Endothelial cell of umbilical vein (primary cell): ENCODE results near the gene GRIK1. TPM values are rescaled to one million over a fixed set of nuclear protein-coding genes. Genes with fewer than 3 reads are reported as not detected.

ENCODE experiments used
- BruUV-seq: library from RNA; stranded (reverse); fragments of 400-500 nt; replicated peaks from 2 replicates; lab custom pipeline; 2021; lab: Mats Ljungman, UMichigan
- CTCF ChIA-PET: fragments of 300-600, 350-600 bp; sonication (Branson Sonifier 250); formaldehyde crosslinking; loops from one replicate; lab custom pipeline; 2021; ENCODE audit warnings: antibody characterized with exemption, inconsistent platforms; lab: Charles Lee
- POLR2A ChIA-PET: fragments of 300-600, 350-600 bp; sonication (Branson Sonifier 250); formaldehyde crosslinking; loops from one replicate; lab custom pipeline; 2021; ENCODE audit warnings: antibody characterized with exemption, inconsistent platforms; lab: Charles Lee
- DNase-seq: peaks from one replicate; pipeline ENCODE4 v3.0.0-alpha.2; 2011; ENCODE audit warnings: low read depth, low spot score
- FAIRE-seq: peaks from 2 replicates; lab custom pipeline; 2011; peaks lifted over from hg19 to GRCh38; lab: Jason Lieb, UNC
- H2AFZ ChIP-seq: 2 replicates; pipeline ENCODE4 v1.6.0; 2012; ENCODE audit warnings: low read depth, low read length, control low read depth, inconsistent platforms
- H3K27ac ChIP-seq: 2 replicates; pipeline ENCODE4 v1.5.1; 2011; ENCODE audit warnings: low read depth, mild to moderate bottlenecking, control low read depth, low read length, moderate library complexity; ENCODE audit not compliant: insufficient read depth
- H3K27me3 ChIP-seq, 2 experiments: 2 replicates each; pipeline versions ENCODE4 v1.6.0 to v1.6.1; 2011; ENCODE audit warnings: low read length in 2 of 2, mixed read lengths in 1 of 2; ENCODE audit not compliant: control insufficient read depth in 2 of 2, insufficient read depth in 2 of 2
- H3K36me3 ChIP-seq, 2 experiments: 2 replicates in 1 of 2; 3 replicates in 1 of 2; pipeline ENCODE4 v1.5.1; 2011; ENCODE audit warnings: low read length in 2 of 2, mild to moderate bottlenecking in 1 of 2, moderate library complexity in 1 of 2; ENCODE audit not compliant: control insufficient read depth in 2 of 2, insufficient read depth in 2 of 2; ENCODE audit errors: extremely low read depth in 1 of 2
- H3K4me1 ChIP-seq: 3 replicates; pipeline ENCODE4 v1.5.1; 2011; ENCODE audit warnings: mild to moderate bottlenecking, low read length; ENCODE audit not compliant: control insufficient read depth, insufficient read depth; ENCODE audit errors: extremely low read depth
- H3K4me2 ChIP-seq: 2 replicates; pipeline ENCODE4 v1.6.1; 2011; ENCODE audit warnings: low read length, control low read depth, mixed read lengths; ENCODE audit not compliant: insufficient read depth
- H3K4me3 ChIP-seq, 3 experiments: fragments of 200-600 bp in 1 of 3; sonication (generic), shearing (Covaris generic) in 1 of 3; replicated peaks in 1 of 3; 2 replicates each; pipeline ENCODE4 v1.5.1; 2011 to 2016; ENCODE audit warnings: control low read depth in 3 of 3, low read length in 3 of 3, mild to moderate bottlenecking in 2 of 3, inconsistent platforms in 1 of 3, low read depth in 1 of 3, moderate library complexity in 1 of 3; ENCODE audit not compliant: insufficient read depth in 1 of 3
- H3K79me2 ChIP-seq: 2 replicates; pipeline ENCODE4 v1.6.0; 2012; ENCODE audit warnings: low read length, inconsistent platforms; ENCODE audit not compliant: control insufficient read depth, insufficient read depth
- H3K9ac ChIP-seq: replicated peaks from 2 replicates; pipeline ENCODE3; 2011; ENCODE audit warnings: low read length, control low read depth; ENCODE audit not compliant: insufficient read depth; ENCODE audit errors: extremely low read depth
- H3K9me1 ChIP-seq: replicated peaks from 3 replicates; pipeline ENCODE4 v1.6.0; 2011; ENCODE audit warnings: mild to moderate bottlenecking, low read length; ENCODE audit not compliant: control insufficient read depth, insufficient read depth; ENCODE audit errors: extremely low read depth
- H3K9me3 ChIP-seq: replicated peaks from 2 replicates; pipeline ENCODE4 v1.5.1; 2012; ENCODE audit warnings: low read length, inconsistent platforms; ENCODE audit not compliant: control insufficient read depth, insufficient read depth
- H4K20me1 ChIP-seq: replicated peaks from 2 replicates; pipeline ENCODE3; 2011; ENCODE audit warnings: mild to moderate bottlenecking, low read length; ENCODE audit not compliant: control insufficient read depth, insufficient read depth; ENCODE audit errors: extremely low read depth
- EZH2 ChIP-seq: IDR thresholded peaks from 2 replicates; pipeline ENCODE4 v1.6.1; 2012; ENCODE audit warnings: borderline replicate concordance, low read depth, mild to moderate bottlenecking, moderate library complexity, low read length, inconsistent platforms; ENCODE audit not compliant: severe bottlenecking
- FOS ChIP-seq: IDR thresholded peaks from 2 replicates; pipeline ENCODE4 v1.6.1; 2011; ENCODE audit warnings: mild to moderate bottlenecking, low read length, moderate library complexity, borderline replicate concordance; ENCODE audit not compliant: insufficient read depth
- GATA2 ChIP-seq: IDR thresholded peaks from 2 replicates; pipeline ENCODE4 v1.7.0; 2011; ENCODE audit warnings: low read depth, mild to moderate bottlenecking, moderate library complexity, mixed read lengths, low read length; ENCODE audit not compliant: insufficient read length, insufficient read depth
- JUN ChIP-seq: IDR thresholded peaks from 2 replicates; pipeline ENCODE4 v1.6.1; 2011; ENCODE audit warnings: borderline replicate concordance, low read depth; ENCODE audit not compliant: insufficient read length, insufficient read depth
- MYC ChIP-seq: IDR thresholded peaks from one replicate; pipeline ENCODE4 v1.6.1; 2011; ENCODE audit warnings: mild to moderate bottlenecking, low read depth, low read length
- POLR2A ChIP-seq: IDR thresholded peaks from 2 replicates; pipeline ENCODE4 v1.6.1; 2012; ENCODE audit warnings: low read depth, mild to moderate bottlenecking, control low read depth, low read length
- POLR2AphosphoS5 ChIP-seq: IDR thresholded peaks from 2 replicates; pipeline ENCODE4 v1.6.1; 2012; ENCODE audit warnings: low read depth, mild to moderate bottlenecking, control low read depth, low read length, moderate library complexity; ENCODE audit not compliant: insufficient read depth
- dilution Hi-C: fragments of 300-500 bp; cut with MboI; formaldehyde crosslinking; loops from one replicate; pipeline ENCODE4 v1.15.0; 2019; ENCODE audit warnings: low sequenced_read_pairs; ENCODE audit not compliant: extremely low pct_ligation_motif_present
- intact Hi-C: fragments of 100-400 bp; cut with micrococcal nuclease; formaldehyde crosslinking; loops from one replicate; pipeline ENCODE4 v1.10.0; 2022
- polyA plus RNA-seq, 4 experiments: library from polyadenylated mRNA; depleted of rRNA in 3 of 4; stranded (reverse) in 3 of 4; unstranded in 1 of 4; fragments of >200 nt; gene quantifications; 2 replicates each; pipeline versions ENCODE4 v1.2.1 to v1.2.3, GENCODE V29; 2011 to 2012; ENCODE audit warnings: missing spikeins in 1 of 4
- total RNA-seq: library from RNA; stranded (reverse); gene quantifications from 2 replicates; pipeline ENCODE4 v1.2.3, GENCODE V29; 2021
- TF ChIP-seq, protein P1 (sequence below), 2 donors: IDR thresholded peaks; 1 replicate in 1 of 2; 2 replicates in 1 of 2; pipeline ENCODE4 v1.5.1; 2011; ENCODE audit warnings: low read length in 2 of 2, mild to moderate bottlenecking in 2 of 2, moderate library complexity in 2 of 2, control low read depth in 1 of 2, inconsistent platforms in 1 of 2, low read depth in 1 of 2; ENCODE audit not compliant: insufficient read depth in 1 of 2; ENCODE audit errors: extremely low read depth in 1 of 2
- TF ChIP-seq, protein P2 (sequence below): IDR thresholded peaks from 2 replicates; pipeline ENCODE4 v1.6.1; 2011; ENCODE audit not compliant: insufficient read depth, insufficient read length

Gene GRIK1
- total and polyA plus RNA-seq, 2 donors (not counting 3 experiments of a cell fraction or from before 2014, with no cell fraction given), result not detected

DNA sequence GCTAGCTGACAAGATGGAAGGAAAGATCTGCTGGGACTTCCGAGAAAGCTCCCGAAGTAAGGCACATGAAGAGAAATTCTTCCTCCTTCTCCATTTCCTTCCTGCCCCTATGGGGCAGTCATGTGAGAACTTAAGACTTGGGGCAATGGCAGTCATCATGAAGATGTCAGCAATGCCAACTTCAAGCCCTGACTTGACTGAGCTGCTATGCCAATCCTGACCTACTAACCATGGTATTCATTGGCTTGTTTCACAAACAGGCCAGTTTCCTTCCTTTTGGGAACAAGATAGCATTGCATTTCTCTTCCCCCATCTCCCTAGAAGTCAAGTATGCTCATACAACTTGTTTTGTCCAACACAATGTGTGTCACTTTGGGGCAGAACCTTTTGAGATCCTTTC is 25.5 kb downstream of the GRIK1 start:
- DNase-seq, result no peak
- Histone ChIP-seq H3K27ac (no peak overlapping the region), H3K4me2 (no peak overlapping the region), H3K36me3 (no peaks in the 10 kb centered on the region), H3K9me1 (no peaks in the 10 kb centered on the region), H3K9me3 (no peaks in the 10 kb centered on the region), H4K20me1 (no peaks in the 10 kb centered on the region), H3K79me2 (no peaks in the 10 kb centered on the region), H3K27me3 (no peaks in the 10 kb centered on the region), H2AFZ (no peak overlapping the region), H3K4me3 (no peak overlapping the region), H3K9ac (no peak overlapping the region), H3K4me1 (no peaks in the 10 kb centered on the region)
- no peak for FAIRE-seq
- POLR2A ChIA-PET, result no interaction called here
- dilution Hi-C loops (no loop called here), intact Hi-C loops (no loop called here)
- TF ChIP-seq, protein P1, sequence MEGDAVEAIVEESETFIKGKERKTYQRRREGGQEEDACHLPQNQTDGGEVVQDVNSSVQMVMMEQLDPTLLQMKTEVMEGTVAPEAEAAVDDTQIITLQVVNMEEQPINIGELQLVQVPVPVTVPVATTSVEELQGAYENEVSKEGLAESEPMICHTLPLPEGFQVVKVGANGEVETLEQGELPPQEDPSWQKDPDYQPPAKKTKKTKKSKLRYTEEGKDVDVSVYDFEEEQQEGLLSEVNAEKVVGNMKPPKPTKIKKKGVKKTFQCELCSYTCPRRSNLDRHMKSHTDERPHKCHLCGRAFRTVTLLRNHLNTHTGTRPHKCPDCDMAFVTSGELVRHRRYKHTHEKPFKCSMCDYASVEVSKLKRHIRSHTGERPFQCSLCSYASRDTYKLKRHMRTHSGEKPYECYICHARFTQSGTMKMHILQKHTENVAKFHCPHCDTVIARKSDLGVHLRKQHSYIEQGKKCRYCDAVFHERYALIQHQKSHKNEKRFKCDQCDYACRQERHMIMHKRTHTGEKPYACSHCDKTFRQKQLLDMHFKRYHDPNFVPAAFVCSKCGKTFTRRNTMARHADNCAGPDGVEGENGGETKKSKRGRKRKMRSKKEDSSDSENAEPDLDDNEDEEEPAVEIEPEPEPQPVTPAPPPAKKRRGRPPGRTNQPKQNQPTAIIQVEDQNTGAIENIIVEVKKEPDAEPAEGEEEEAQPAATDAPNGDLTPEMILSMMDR (IDR thresholded peaks at IDR 0.05; ENCODE audit: extremely low read depth in 1 of 2, insufficient read depth in 1 of 2, low read depth in 1 of 2, low read length in 2 of 2), result no peak
- no peak for TF ChIP-seq JUN
- TF ChIP-seq MYC, result no peak
- TF ChIP-seq, protein P2, sequence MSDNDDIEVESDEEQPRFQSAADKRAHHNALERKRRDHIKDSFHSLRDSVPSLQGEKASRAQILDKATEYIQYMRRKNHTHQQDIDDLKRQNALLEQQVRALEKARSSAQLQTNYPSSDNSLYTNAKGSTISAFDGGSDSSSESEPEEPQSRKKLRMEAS, result no peak
- no peak for TF ChIP-seq GATA2
- no peak for TF ChIP-seq EZH2
- no peak for TF ChIP-seq FOS
- no peak for TF ChIP-seq POLR2AphosphoS5
- TF ChIP-seq POLR2A, result no peak
- no TSS peak for BruUV-seq
- CTCF ChIA-PET, result no interaction called here
